ENCODE data around the gene PREX1.

Gene PREX1

DNA sequence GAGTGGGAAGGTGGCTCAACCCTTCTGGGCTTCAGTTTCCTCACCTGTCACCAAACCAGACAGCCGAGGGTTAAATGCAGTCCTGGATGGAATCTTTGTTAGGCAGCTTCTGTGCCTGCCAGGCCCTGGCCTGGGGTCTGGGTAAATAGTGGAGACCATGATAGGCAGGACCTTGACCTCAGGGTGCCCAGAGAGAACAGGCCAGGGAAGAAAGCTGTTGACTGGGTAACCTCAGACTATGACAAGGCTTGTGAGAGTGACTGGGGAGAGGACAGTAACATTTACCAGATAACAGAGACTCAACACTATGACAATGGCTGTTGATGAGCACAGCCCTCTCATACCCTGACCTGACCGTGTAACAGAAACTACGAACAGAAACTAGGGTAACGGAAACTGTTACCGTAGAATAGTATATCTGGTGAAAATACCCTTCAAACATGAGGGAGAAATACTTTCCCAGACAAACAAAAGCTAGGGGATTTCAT is 218.3 kb downstream of the PREX1 start:
- 54% methylated on average over 1 of the region's 5 CpGs for WGBS
- H2AFZ ChIP-seq (ENCODE audit: low read depth, low read length) = no peak overlapping the region
- no peak overlapping the region for H3K4ac ChIP-seq (ENCODE audit: low read depth in 1 of 2, low read length in 2 of 2)

GRCh38 chr20:48608756-48609155 is 219.0 kb downstream of the PREX1 start:
- no peak overlapping the region for H3K14ac ChIP-seq (ENCODE audit: low read length in 2 of 2)
- H3K23ac ChIP-seq (ENCODE audit: low read length in 2 of 2) = no peak overlapping the region
- no peak overlapping the region for H4K8ac ChIP-seq (ENCODE audit: low read length)
- H3K36me3 ChIP-seq (ENCODE audit: control insufficient read depth in 1 of 2, insufficient read depth in 2 of 2, low read depth in 1 of 2, low read length in 2 of 2) = no peaks in the 10 kb centered on the region
- H3K79me1 ChIP-seq (replicated peaks; ENCODE audit: low read length, poor library complexity, severe bottlenecking) = no peaks in the 10 kb centered on the region
- no peak overlapping the region for H2AK5ac ChIP-seq (ENCODE audit: low read length, severe bottlenecking)
- no peak overlapping the region for H3K4me2 ChIP-seq (ENCODE audit: low read length, poor library complexity, severe bottlenecking)
- 72% methylated on average over 2 of the region's 3 CpGs for WGBS
- no peak for DNase-seq
- no peaks in the 10 kb centered on the region for H3K9me3 ChIP-seq (ENCODE audit: control insufficient read depth, low read length)
- H3K4me3 ChIP-seq (ENCODE audit: insufficient read depth in 1 of 2, low read depth in 1 of 2, low read length in 2 of 2) = no peak overlapping the region
- no peak overlapping the region for H3K9ac ChIP-seq (ENCODE audit: low read length)
- H2BK12ac ChIP-seq (ENCODE audit: low read length in 2 of 2) = no peak overlapping the region
- H3K27ac ChIP-seq (ENCODE audit: low read length, poor library complexity, severe bottlenecking) = no peak overlapping the region
- H3K18ac ChIP-seq (ENCODE audit: low read depth in 1 of 2, low read length in 2 of 2) = no peak overlapping the region
- no peak overlapping the region for H2BK5ac ChIP-seq (ENCODE audit: low read depth, low read length, poor library complexity, severe bottlenecking)
- H3K4ac ChIP-seq (ENCODE audit: low read depth in 1 of 2, low read length in 2 of 2) = no peak overlapping the region
- H3K4me1 ChIP-seq (ENCODE audit: control insufficient read depth, insufficient read depth, low read depth, low read length) = no peaks in the 10 kb centered on the region
- no peak overlapping the region for H2AFZ ChIP-seq (ENCODE audit: low read depth, low read length)
- H2BK120ac ChIP-seq (ENCODE audit: low read depth, low read length) = no peak overlapping the region
- no peak overlapping the region for H4K91ac ChIP-seq (ENCODE audit: low read length)
- H3K27me3 ChIP-seq (ENCODE audit: control insufficient read depth in 1 of 2, insufficient read depth in 1 of 2, low read length in 2 of 2) = peaks cover 44 to 87% of the 10 kb centered on the region in 2 experiments
- H2BK15ac ChIP-seq (ENCODE audit: low read depth, poor library complexity, severe bottlenecking) = no peak overlapping the region

More for the DNA sequence above, 218.3 kb downstream of the PREX1 start:
- H3K27me3 ChIP-seq (ENCODE audit: control insufficient read depth in 1 of 2, insufficient read depth in 1 of 2, low read length in 2 of 2) = peaks cover 37 to 86% of the 10 kb centered on the region in 2 experiments
- no peak overlapping the region for H4K91ac ChIP-seq (ENCODE audit: low read length)
- H3K9me3 ChIP-seq (ENCODE audit: control insufficient read depth, low read length) = no peaks in the 10 kb centered on the region
- no peak overlapping the region for H3K4me2 ChIP-seq (ENCODE audit: low read length, poor library complexity, severe bottlenecking)
- H2BK12ac ChIP-seq (ENCODE audit: low read length in 2 of 2) = no peak overlapping the region
- H3K27ac ChIP-seq (ENCODE audit: low read length, poor library complexity, severe bottlenecking) = no peak overlapping the region
- H3K4me3 ChIP-seq (ENCODE audit: insufficient read depth in 1 of 2, low read depth in 1 of 2, low read length in 2 of 2) = no peak overlapping the region
- no peak overlapping the region for H3K23ac ChIP-seq (ENCODE audit: low read length in 2 of 2)
- H3K36me3 ChIP-seq (ENCODE audit: control insufficient read depth in 1 of 2, insufficient read depth in 2 of 2, low read depth in 1 of 2, low read length in 2 of 2) = no peaks in the 10 kb centered on the region
- no peak overlapping the region for H3K9ac ChIP-seq (ENCODE audit: low read length)
- no peak for DNase-seq
- no peak overlapping the region for H3K14ac ChIP-seq (ENCODE audit: low read length in 2 of 2)
- no peak overlapping the region for H2BK15ac ChIP-seq (ENCODE audit: low read depth, poor library complexity, severe bottlenecking)
- H3K18ac ChIP-seq (ENCODE audit: low read depth in 1 of 2, low read length in 2 of 2) = no peak overlapping the region
- H4K8ac ChIP-seq (ENCODE audit: low read length) = no peak overlapping the region
- H3K79me1 ChIP-seq (replicated peaks; ENCODE audit: low read length, poor library complexity, severe bottlenecking) = no peaks in the 10 kb centered on the region
- no peak overlapping the region for H2AK5ac ChIP-seq (ENCODE audit: low read length, severe bottlenecking)
- no peak overlapping the region for H2BK120ac ChIP-seq (ENCODE audit: low read depth, low read length)
- H3K4me1 ChIP-seq (ENCODE audit: control insufficient read depth, insufficient read depth, low read depth, low read length) = no peaks in the 10 kb centered on the region
- H2BK5ac ChIP-seq (ENCODE audit: low read depth, low read length, poor library complexity, severe bottlenecking) = no peak overlapping the region

DNA sequence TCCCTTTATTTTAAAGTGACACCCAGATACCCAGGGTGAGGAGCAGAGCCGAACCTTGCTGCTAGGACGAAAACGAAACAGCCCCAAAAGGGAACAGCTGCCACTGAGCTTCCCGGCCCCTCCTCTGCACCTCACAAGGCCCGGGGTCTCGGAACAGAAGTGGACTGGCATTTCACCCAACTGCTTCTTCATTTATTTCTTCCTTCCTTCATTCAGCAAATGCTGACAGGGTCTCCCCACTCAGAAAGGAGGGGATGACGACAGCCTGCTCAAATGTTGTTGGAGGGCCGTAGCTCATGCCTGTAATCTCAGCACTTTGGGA is 220.3 kb downstream of the PREX1 start:
- no peak overlapping the region for H3K27ac ChIP-seq (ENCODE audit: low read length, poor library complexity, severe bottlenecking)
- H3K27me3 ChIP-seq (ENCODE audit: control insufficient read depth in 1 of 2, insufficient read depth in 1 of 2, low read length in 2 of 2) = peaks cover 48 to 90% of the 10 kb centered on the region in 2 experiments
- H3K14ac ChIP-seq (ENCODE audit: low read length in 2 of 2) = no peak overlapping the region
- H3K79me1 ChIP-seq (replicated peaks; ENCODE audit: low read length, poor library complexity, severe bottlenecking) = no peaks in the 10 kb centered on the region
- no peaks in the 10 kb centered on the region for H3K36me3 ChIP-seq (ENCODE audit: control insufficient read depth in 1 of 2, insufficient read depth in 2 of 2, low read depth in 1 of 2, low read length in 2 of 2)
- no peak overlapping the region for H3K9ac ChIP-seq (ENCODE audit: low read length)
- H3K18ac ChIP-seq (ENCODE audit: low read depth in 1 of 2, low read length in 2 of 2) = no peak overlapping the region
- H2BK12ac ChIP-seq (ENCODE audit: low read length in 2 of 2) = no peak overlapping the region
- no peak overlapping the region for H2AFZ ChIP-seq (ENCODE audit: low read depth, low read length)
- H3K4ac ChIP-seq (ENCODE audit: low read depth in 1 of 2, low read length in 2 of 2) = no peak overlapping the region
- no peak overlapping the region for H3K4me2 ChIP-seq (ENCODE audit: low read length, poor library complexity, severe bottlenecking)
- H3K4me3 ChIP-seq (ENCODE audit: insufficient read depth in 1 of 2, low read depth in 1 of 2, low read length in 2 of 2) = no peak overlapping the region
- no peak overlapping the region for H2BK15ac ChIP-seq (ENCODE audit: low read depth, poor library complexity, severe bottlenecking)
- no peak for DNase-seq
- H2BK120ac ChIP-seq (ENCODE audit: low read depth, low read length) = no peak overlapping the region
- no peak overlapping the region for H4K91ac ChIP-seq (ENCODE audit: low read length)
- 87% methylated on average over 8 of the region's 8 CpGs for WGBS
- no peak overlapping the region for H2BK5ac ChIP-seq (ENCODE audit: low read depth, low read length, poor library complexity, severe bottlenecking)
- no peak overlapping the region for H3K23ac ChIP-seq (ENCODE audit: low read length in 2 of 2)
- H2AK5ac ChIP-seq (ENCODE audit: low read length, severe bottlenecking) = no peak overlapping the region
- no peaks in the 10 kb centered on the region for H3K9me3 ChIP-seq (ENCODE audit: control insufficient read depth, low read length)
- H4K8ac ChIP-seq (ENCODE audit: low read length) = no peak overlapping the region
- H3K4me1 ChIP-seq (ENCODE audit: control insufficient read depth, insufficient read depth, low read depth, low read length) = no peaks in the 10 kb centered on the region

DNA sequence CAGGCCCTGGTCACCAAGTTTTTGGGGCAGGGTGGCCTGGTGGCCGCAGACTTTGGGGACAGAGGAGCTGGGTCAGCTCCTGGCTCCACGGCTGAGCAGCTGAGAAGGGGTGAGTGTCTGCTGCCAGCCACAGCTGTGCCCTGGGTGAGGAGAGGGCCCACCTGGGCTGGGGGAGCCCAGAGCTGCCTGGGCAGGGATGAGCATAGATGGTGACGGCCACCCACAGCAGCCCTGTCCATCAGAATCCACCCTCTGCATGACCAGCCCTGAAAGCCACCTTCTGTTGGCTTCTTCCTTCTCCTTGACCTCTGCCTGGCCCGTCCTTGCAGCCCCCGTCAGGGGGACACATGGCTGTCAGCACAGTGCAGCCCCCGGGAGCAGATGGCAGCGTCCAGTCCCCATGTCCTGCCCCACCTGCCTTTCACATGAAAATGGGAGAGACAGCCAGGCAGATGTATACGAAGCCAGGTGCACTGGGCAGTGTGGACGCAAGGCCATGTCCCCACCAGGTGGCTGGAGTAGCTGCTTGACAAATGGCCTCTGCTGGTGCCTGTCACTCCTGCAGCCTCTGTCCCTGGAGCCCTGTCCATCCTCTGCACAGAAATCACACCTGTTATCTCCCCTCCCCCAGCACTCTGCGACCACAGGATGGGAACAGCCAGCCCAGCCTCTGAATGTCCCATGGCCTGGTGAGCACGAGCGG is 220.8 kb downstream of the PREX1 start:
- H3K4me3 ChIP-seq (ENCODE audit: insufficient read depth in 1 of 2, low read depth in 1 of 2, low read length in 2 of 2) = no peak overlapping the region
- WGBS = 77% methylated on average over 12 of the region's 12 CpGs
- no peak overlapping the region for H2AK5ac ChIP-seq (ENCODE audit: low read length, severe bottlenecking)
- no peak overlapping the region for H3K27ac ChIP-seq (ENCODE audit: low read length, poor library complexity, severe bottlenecking)
- no peak overlapping the region for H3K4ac ChIP-seq (ENCODE audit: low read depth in 1 of 2, low read length in 2 of 2)
- no peaks in the 10 kb centered on the region for H3K36me3 ChIP-seq (ENCODE audit: control insufficient read depth in 1 of 2, insufficient read depth in 2 of 2, low read depth in 1 of 2, low read length in 2 of 2)
- no peak overlapping the region for H2BK15ac ChIP-seq (ENCODE audit: low read depth, poor library complexity, severe bottlenecking)
- no peak overlapping the region for H3K14ac ChIP-seq (ENCODE audit: low read length in 2 of 2)
- H4K8ac ChIP-seq (ENCODE audit: low read length) = no peak overlapping the region
- H2AFZ ChIP-seq (ENCODE audit: low read depth, low read length) = no peak overlapping the region
- H3K9me3 ChIP-seq (ENCODE audit: control insufficient read depth, low read length) = no peaks in the 10 kb centered on the region
- H2BK120ac ChIP-seq (ENCODE audit: low read depth, low read length) = no peak overlapping the region
- H3K27me3 ChIP-seq (ENCODE audit: control insufficient read depth in 1 of 2, insufficient read depth in 1 of 2, low read length in 2 of 2) = peaks cover 45 to 89% of the 10 kb centered on the region in 2 experiments
- no peak overlapping the region for H3K23ac ChIP-seq (ENCODE audit: low read length in 2 of 2)
- H2BK12ac ChIP-seq (ENCODE audit: low read length in 2 of 2) = no peak overlapping the region
- no peaks in the 10 kb centered on the region for H3K4me1 ChIP-seq (ENCODE audit: control insufficient read depth, insufficient read depth, low read depth, low read length)
- H4K91ac ChIP-seq (ENCODE audit: low read length) = no peak overlapping the region
- no peaks in the 10 kb centered on the region for H3K79me1 ChIP-seq (replicated peaks; ENCODE audit: low read length, poor library complexity, severe bottlenecking)
- DNase-seq = no peak
- no peak overlapping the region for H3K4me2 ChIP-seq (ENCODE audit: low read length, poor library complexity, severe bottlenecking)
- H2BK5ac ChIP-seq (ENCODE audit: low read depth, low read length, poor library complexity, severe bottlenecking) = no peak overlapping the region
- H3K18ac ChIP-seq (ENCODE audit: low read depth in 1 of 2, low read length in 2 of 2) = no peak overlapping the region
- H3K9ac ChIP-seq (ENCODE audit: low read length) = no peak overlapping the region
